Measurements from ENCODE around the gene RNF213. TPM values are rescaled to one million over a fixed set of nuclear protein-coding genes. Genes with fewer than 3 reads are reported as not detected.

The RNF213 gene
- total RNA-seq, 1 donor = 134 TPM

GRCh38 chr17:80316431-80316830, 55.8 kb downstream of the RNF213 start:
- no peak overlapping the region for H3K4me3 ChIP-seq (ENCODE audit: insufficient read depth, low read length)
- no peak overlapping the region for H3K27ac ChIP-seq (ENCODE audit: low read depth, low read length)
- peaks cover 54% of the 10 kb centered on the region for H3K36me3 ChIP-seq (ENCODE audit: insufficient read depth, low read length)
- no peaks in the 10 kb centered on the region for H3K4me1 ChIP-seq (ENCODE audit: insufficient read depth, low read length)
- H3K79me2 ChIP-seq (ENCODE audit: insufficient read depth, low read length) = peaks cover 24% of the 10 kb centered on the region
- H4K20me1 ChIP-seq (ENCODE audit: insufficient read depth, low read length) = peaks cover 18% of the 10 kb centered on the region
- no peak overlapping the region for H3K4me2 ChIP-seq (ENCODE audit: insufficient read depth, low read length)
- no peaks in the 10 kb centered on the region for H3K9me3 ChIP-seq (ENCODE audit: low read depth, low read length)
- no peak overlapping the region for H2AFZ ChIP-seq (ENCODE audit: low read length)
- peak; percentile 49 for DNase-seq (ENCODE audit: insufficient read length, low spot score, missing footprints)
- no peaks in the 10 kb centered on the region for H3K27me3 ChIP-seq (ENCODE audit: insufficient read depth, low read length)
- TF ChIP-seq, protein P1, sequence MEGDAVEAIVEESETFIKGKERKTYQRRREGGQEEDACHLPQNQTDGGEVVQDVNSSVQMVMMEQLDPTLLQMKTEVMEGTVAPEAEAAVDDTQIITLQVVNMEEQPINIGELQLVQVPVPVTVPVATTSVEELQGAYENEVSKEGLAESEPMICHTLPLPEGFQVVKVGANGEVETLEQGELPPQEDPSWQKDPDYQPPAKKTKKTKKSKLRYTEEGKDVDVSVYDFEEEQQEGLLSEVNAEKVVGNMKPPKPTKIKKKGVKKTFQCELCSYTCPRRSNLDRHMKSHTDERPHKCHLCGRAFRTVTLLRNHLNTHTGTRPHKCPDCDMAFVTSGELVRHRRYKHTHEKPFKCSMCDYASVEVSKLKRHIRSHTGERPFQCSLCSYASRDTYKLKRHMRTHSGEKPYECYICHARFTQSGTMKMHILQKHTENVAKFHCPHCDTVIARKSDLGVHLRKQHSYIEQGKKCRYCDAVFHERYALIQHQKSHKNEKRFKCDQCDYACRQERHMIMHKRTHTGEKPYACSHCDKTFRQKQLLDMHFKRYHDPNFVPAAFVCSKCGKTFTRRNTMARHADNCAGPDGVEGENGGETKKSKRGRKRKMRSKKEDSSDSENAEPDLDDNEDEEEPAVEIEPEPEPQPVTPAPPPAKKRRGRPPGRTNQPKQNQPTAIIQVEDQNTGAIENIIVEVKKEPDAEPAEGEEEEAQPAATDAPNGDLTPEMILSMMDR (IDR thresholded peaks at IDR 0.05; ENCODE audit: extremely low read depth, low read depth, low read length) = no peak

DNA sequence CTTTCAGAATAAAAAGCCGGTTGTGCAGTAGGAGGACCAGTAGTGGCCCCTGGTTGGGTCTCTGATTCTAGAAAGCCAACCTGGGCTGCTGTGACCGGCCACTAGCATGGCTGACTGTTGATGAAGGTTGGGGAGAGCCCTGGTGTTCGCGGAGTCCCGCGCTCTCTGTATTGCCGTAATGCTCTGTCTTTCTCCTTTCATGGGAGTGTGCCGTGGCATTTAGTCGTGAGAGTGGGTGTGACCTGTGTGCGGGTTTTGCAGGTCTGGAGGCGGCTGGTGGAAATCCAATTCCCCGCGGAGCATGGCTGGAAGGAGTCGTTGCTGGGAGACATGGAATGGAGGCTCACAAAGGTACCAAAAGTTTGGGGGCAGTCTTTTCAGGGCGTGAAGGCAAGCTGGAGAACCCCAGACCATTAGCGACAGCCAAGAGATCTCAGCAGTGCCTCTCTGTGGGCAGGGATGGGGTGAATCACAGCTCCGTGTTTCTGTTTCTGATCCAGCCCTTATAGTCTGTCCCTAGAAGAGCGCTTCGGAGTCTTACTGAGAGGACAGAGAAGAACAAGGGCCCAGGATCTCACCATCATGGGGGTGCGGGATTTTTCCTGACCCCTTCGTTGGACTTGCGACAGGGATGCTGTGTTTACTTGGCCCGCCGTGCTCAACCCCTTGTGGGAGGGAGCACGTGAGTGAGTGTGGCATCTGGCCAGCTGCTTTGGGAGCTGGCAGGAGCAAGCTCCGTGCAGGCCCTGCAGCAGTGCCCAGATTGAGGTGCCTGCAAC, 56.5 kb downstream of the RNF213 start:
- Histone ChIP-seq H3K36me3 (ENCODE audit: insufficient read depth, low read length) (peaks cover 53% of the 10 kb centered on the region), H3K4me1 (ENCODE audit: insufficient read depth, low read length) (no peaks in the 10 kb centered on the region), H3K79me2 (ENCODE audit: insufficient read depth, low read length) (peaks cover 20% of the 10 kb centered on the region), H3K9me3 (ENCODE audit: low read depth, low read length) (no peaks in the 10 kb centered on the region), H2AFZ (ENCODE audit: low read length) (no peak overlapping the region), H4K20me1 (ENCODE audit: insufficient read depth, low read length) (peaks cover 18% of the 10 kb centered on the region), H3K27me3 (ENCODE audit: insufficient read depth, low read length) (no peaks in the 10 kb centered on the region), H3K4me2 (ENCODE audit: insufficient read depth, low read length) (no peak overlapping the region), H3K4me3 (ENCODE audit: insufficient read depth, low read length) (no peak overlapping the region), H3K27ac (ENCODE audit: low read depth, low read length) (no peak overlapping the region)
- TF ChIP-seq, protein P1 (IDR thresholded peaks at IDR 0.05; ENCODE audit: extremely low read depth, low read depth, low read length) = no peak
- peak; percentile 71 for DNase-seq (ENCODE audit: insufficient read length, low spot score, missing footprints)

DNA sequence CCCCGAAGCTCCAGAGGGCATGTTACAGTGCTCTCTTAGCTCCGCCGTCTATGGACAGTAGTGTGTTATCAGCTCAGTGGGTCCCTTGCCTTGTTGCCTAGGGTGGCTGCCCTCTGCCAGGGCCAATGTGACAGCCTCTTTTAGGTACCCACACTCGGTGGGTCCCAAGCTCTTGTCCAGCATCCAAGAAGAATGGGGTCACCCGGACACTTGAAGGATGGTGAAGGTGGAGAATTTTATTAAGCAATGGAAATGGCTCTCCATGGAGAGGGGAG, 57.0 kb downstream of the RNF213 start:
- TF ChIP-seq, protein P1 (IDR thresholded peaks at IDR 0.05; ENCODE audit: extremely low read depth, low read depth, low read length) = no peak
- Histone ChIP-seq H2AFZ (ENCODE audit: low read length) (no peak overlapping the region), H4K20me1 (ENCODE audit: insufficient read depth, low read length) (peaks cover 18% of the 10 kb centered on the region), H3K4me3 (ENCODE audit: insufficient read depth, low read length) (no peak overlapping the region), H3K36me3 (ENCODE audit: insufficient read depth, low read length) (peaks cover 53% of the 10 kb centered on the region), H3K4me2 (ENCODE audit: insufficient read depth, low read length) (no peak overlapping the region), H3K9me3 (ENCODE audit: low read depth, low read length) (no peaks in the 10 kb centered on the region), H3K4me1 (ENCODE audit: insufficient read depth, low read length) (no peaks in the 10 kb centered on the region), H3K27me3 (ENCODE audit: insufficient read depth, low read length) (no peaks in the 10 kb centered on the region), H3K79me2 (ENCODE audit: insufficient read depth, low read length) (peaks cover 18% of the 10 kb centered on the region), H3K27ac (ENCODE audit: low read depth, low read length) (no peak overlapping the region)
- no peak for DNase-seq (ENCODE audit: insufficient read length, low spot score, missing footprints)

DNA sequence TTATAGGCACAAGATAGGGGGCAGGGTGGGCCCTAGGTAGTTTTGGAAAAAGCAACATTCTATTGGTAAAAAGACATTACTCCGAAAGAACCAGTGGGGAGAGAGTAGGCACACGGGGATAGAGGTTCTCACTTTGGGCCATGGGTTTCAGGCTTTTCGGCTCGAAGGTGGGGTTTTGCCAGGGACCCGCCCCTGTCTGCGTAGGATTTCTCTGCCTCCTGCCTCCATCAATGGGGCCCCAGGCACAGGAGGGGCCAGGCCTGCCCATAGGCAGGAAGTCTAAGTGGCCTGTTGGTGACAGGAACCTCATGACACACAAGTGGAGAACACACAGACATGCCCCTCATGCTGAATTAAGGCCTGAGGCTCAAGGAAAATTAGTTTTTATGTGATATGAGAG, 57.5 kb downstream of the RNF213 start:
- Histone ChIP-seq H2AFZ (ENCODE audit: low read length) (no peak overlapping the region), H3K4me1 (ENCODE audit: insufficient read depth, low read length) (no peaks in the 10 kb centered on the region), H3K4me3 (ENCODE audit: insufficient read depth, low read length) (no peak overlapping the region), H3K36me3 (ENCODE audit: insufficient read depth, low read length) (peaks cover 53% of the 10 kb centered on the region), H3K79me2 (ENCODE audit: insufficient read depth, low read length) (peaks cover 12% of the 10 kb centered on the region), H3K9me3 (ENCODE audit: low read depth, low read length) (no peaks in the 10 kb centered on the region), H4K20me1 (ENCODE audit: insufficient read depth, low read length) (peaks cover 15% of the 10 kb centered on the region), H3K4me2 (ENCODE audit: insufficient read depth, low read length) (no peak overlapping the region), H3K27me3 (ENCODE audit: insufficient read depth, low read length) (no peaks in the 10 kb centered on the region), H3K27ac (ENCODE audit: low read depth, low read length) (no peak overlapping the region)
- no peak for DNase-seq (ENCODE audit: insufficient read length, low spot score, missing footprints)
- TF ChIP-seq, protein P1 (IDR thresholded peaks at IDR 0.05; ENCODE audit: extremely low read depth, low read depth, low read length) = no peak
